Measurements from ENCODE around the gene NEGR1.

- TF ChIP-seq CTCF (IDR thresholded peaks at IDR 0.05) (no peak), POLR2A (IDR thresholded peaks at IDR 0.05) (no peak)
Measured at GRCh38 chr1:71783071-71783470, 499.3 kb downstream of the NEGR1 start.

All from thyroid gland (tissue), 4 donors.